Measurements from ENCODE around the gene SERGEF. TPM values are rescaled to one million over a fixed set of nuclear protein-coding genes. Genes with fewer than 3 reads are reported as not detected.

The SERGEF gene
- polyA plus RNA-seq, 3 donors, result 14.3 to 33.7 (median 33.3) TPM

GRCh38 chr11:17894929-17895658, 117.8 kb downstream of the SERGEF start:
- DNase-seq, result no peak
- Histone ChIP-seq H3K27me3 (ENCODE audit: control insufficient read depth in 2 of 2, insufficient read depth in 2 of 2, low read length in 2 of 2) (no peaks in the 10 kb centered on the region), H3K9ac (ENCODE audit: insufficient read depth, low read length, poor library complexity, severe bottlenecking) (no peak overlapping the region), H3K4me1 (ENCODE audit: control insufficient read depth in 1 of 2, insufficient read depth in 2 of 2, low read length in 2 of 2) (no peaks in the 10 kb centered on the region), H3K9me3 (replicated peaks in 1 of 2; ENCODE audit: control insufficient read depth in 1 of 2, insufficient read depth in 1 of 2, low read length in 2 of 2) (no peaks in the 10 kb centered on the region), H3K4me2 (replicated peaks; ENCODE audit: extremely low read depth, low read length, poor library complexity, severe bottlenecking) (no peak overlapping the region), H4K20me1 (ENCODE audit: insufficient read depth, low read length) (no peaks in the 10 kb centered on the region), H3K4me3 (replicated peaks in 1 of 3; ENCODE audit: low read depth in 2 of 3, low read length in 3 of 3) (no peak overlapping the region), H3K27ac (ENCODE audit: low read depth in 1 of 2, low read length in 2 of 2) (no peak overlapping the region), H2AFZ (ENCODE audit: insufficient read depth, low read depth, low read length, poor library complexity, severe bottlenecking) (no peak overlapping the region), H3K79me2 (ENCODE audit: insufficient read depth, low read length) (no peaks in the 10 kb centered on the region), H3K36me3 (replicated peaks in 1 of 2; ENCODE audit: control insufficient read depth in 1 of 2, insufficient read depth in 2 of 2, low read length in 2 of 2) (peaks cover 0 to 10% of the 10 kb centered on the region in 2 donors)
- Mint-ChIP-seq H3K27me3 (ENCODE audit: low read depth in 3 of 3) (no peaks in the 10 kb centered on the region), H3K36me3 (peaks cover 6 to 19% of the 10 kb centered on the region in 2 donors), H3K27ac (no peak overlapping the region), H3K4me3 (no peak overlapping the region), H3K9me3 (no peaks in the 10 kb centered on the region), H3K4me1 (no peaks in the 10 kb centered on the region)
- intact Hi-C loops (cut with micrococcal nuclease), result no loop called here
- 100% methylated on average over 3 of the region's 5 CpGs for WGBS (ENCODE audit: insufficient coverage)
- TF ChIP-seq CTCF (IDR thresholded peaks at IDR 0.05), result no peak

- no peak for TF ChIP-seq CTCF (IDR thresholded peaks at IDR 0.05)
- H3K27ac Mint-ChIP-seq, result no peak overlapping the region
- no peaks in the 10 kb centered on the region for H3K9me3 Mint-ChIP-seq
- Histone ChIP-seq H2AFZ (ENCODE audit: insufficient read depth, low read depth, low read length, poor library complexity, severe bottlenecking) (no peak overlapping the region), H3K4me3 (replicated peaks in 1 of 3; ENCODE audit: low read depth in 2 of 3, low read length in 3 of 3) (no peak overlapping the region), H3K4me1 (ENCODE audit: control insufficient read depth in 1 of 2, insufficient read depth in 2 of 2, low read length in 2 of 2) (no peaks in the 10 kb centered on the region), H4K20me1 (ENCODE audit: insufficient read depth, low read length) (no peaks in the 10 kb centered on the region), H3K4me2 (replicated peaks; ENCODE audit: extremely low read depth, low read length, poor library complexity, severe bottlenecking) (no peak overlapping the region), H3K36me3 (replicated peaks in 1 of 2; ENCODE audit: control insufficient read depth in 1 of 2, insufficient read depth in 2 of 2, low read length in 2 of 2) (peaks cover 0 to 10% of the 10 kb centered on the region in 2 donors), H3K27me3 (ENCODE audit: control insufficient read depth in 2 of 2, insufficient read depth in 2 of 2, low read length in 2 of 2) (no peaks in the 10 kb centered on the region), H3K79me2 (ENCODE audit: insufficient read depth, low read length) (no peaks in the 10 kb centered on the region), H3K9ac (ENCODE audit: insufficient read depth, low read length, poor library complexity, severe bottlenecking) (no peak overlapping the region), H3K27ac (ENCODE audit: low read depth in 1 of 2, low read length in 2 of 2) (no peak overlapping the region), H3K9me3 (replicated peaks in 1 of 2; ENCODE audit: control insufficient read depth in 1 of 2, insufficient read depth in 1 of 2, low read length in 2 of 2) (no peaks in the 10 kb centered on the region)
- no peaks in the 10 kb centered on the region for H3K27me3 Mint-ChIP-seq (ENCODE audit: low read depth in 3 of 3)
- peaks cover 6 to 17% of the 10 kb centered on the region in 2 donors for H3K36me3 Mint-ChIP-seq
- no peak overlapping the region for H3K4me3 Mint-ChIP-seq
- DNase-seq, result no peak
- intact Hi-C loops (cut with micrococcal nuclease), result no loop called here
- H3K4me1 Mint-ChIP-seq, result no peaks in the 10 kb centered on the region
- WGBS (ENCODE audit: insufficient coverage), result no CpG with 5 or more reads among the region's 5 CpGs
Observed at GRCh38 chr11:17892409-17892808, 120.4 kb downstream of the SERGEF start.

Measured in CD14-positive monocyte (primary cell).